Prostate gland (tissue), 2 donors: ENCODE data around the gene PSMD3.

Experiments
- POLR2A ChIP-seq: fragments of 450-650 bp; IDR thresholded peaks from one replicate; pipeline ENCODE4 v1.6.1; 2016; ENCODE audit warnings: antibody characterized with exemption, mild to moderate bottlenecking
- POLR2AphosphoS5 ChIP-seq: sonication (generic); formaldehyde crosslinking; IDR thresholded peaks from one replicate; pipeline ENCODE4 v1.6.1; 2017; ENCODE audit warnings: antibody characterized with exemption
- TF ChIP-seq, protein P1 (sequence below), 4 experiments: fragments of 200-600 bp in 2 of 4; fragments of 450-650 bp in 2 of 4; sonication (generic) in 2 of 4; IDR thresholded peaks; 1 replicate in 3 of 4; 2 replicates in 1 of 4; pipeline ENCODE4 v1.5.1; 2016 to 2019; ENCODE audit warnings: antibody characterized with exemption in 4 of 4, mild to moderate bottlenecking in 2 of 4, moderate library complexity in 2 of 4

DNA sequence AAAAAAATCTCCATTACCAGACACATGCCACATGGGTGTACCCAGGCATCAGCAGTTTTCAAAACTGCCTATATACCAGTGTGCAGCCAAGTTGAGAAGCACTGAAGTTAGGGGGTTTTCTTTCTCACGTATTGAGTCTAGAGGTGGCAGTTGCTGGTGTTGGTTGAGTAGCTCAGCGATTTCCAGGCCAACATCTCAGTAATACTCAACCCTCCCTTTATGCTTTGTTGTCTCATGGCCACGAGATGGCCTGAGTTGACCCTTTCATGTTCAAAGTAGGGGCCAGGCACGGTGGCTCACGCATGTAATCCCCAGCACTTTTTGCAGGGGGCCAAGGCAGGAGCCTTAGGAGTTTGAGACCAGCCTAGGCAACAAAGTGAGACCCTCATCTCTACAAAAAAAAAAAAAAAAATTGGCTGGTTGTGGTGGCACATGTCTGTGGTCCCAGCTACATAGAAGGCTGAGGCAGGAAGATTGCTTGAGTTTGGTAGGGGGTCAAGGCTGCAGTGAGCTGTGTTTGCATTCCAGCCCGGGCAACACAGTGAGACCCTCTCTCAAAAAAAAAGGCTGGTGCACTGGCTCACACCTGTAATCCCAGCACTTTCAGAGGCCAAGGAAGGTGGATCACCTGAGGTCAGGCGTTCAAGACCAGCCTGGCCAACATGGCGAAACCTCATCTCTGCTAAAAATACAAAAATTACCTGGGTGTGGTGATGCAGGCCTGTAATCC is 42.3 kb upstream of the PSMD3 start:
- TF ChIP-seq, protein P1, sequence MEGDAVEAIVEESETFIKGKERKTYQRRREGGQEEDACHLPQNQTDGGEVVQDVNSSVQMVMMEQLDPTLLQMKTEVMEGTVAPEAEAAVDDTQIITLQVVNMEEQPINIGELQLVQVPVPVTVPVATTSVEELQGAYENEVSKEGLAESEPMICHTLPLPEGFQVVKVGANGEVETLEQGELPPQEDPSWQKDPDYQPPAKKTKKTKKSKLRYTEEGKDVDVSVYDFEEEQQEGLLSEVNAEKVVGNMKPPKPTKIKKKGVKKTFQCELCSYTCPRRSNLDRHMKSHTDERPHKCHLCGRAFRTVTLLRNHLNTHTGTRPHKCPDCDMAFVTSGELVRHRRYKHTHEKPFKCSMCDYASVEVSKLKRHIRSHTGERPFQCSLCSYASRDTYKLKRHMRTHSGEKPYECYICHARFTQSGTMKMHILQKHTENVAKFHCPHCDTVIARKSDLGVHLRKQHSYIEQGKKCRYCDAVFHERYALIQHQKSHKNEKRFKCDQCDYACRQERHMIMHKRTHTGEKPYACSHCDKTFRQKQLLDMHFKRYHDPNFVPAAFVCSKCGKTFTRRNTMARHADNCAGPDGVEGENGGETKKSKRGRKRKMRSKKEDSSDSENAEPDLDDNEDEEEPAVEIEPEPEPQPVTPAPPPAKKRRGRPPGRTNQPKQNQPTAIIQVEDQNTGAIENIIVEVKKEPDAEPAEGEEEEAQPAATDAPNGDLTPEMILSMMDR (IDR thresholded peaks at IDR 0.05), result no peak
- TF ChIP-seq POLR2A, result no peak
- no peak for TF ChIP-seq POLR2AphosphoS5
